Measurements from ENCODE around the gene EIPR1.

Gene EIPR1

DNA sequence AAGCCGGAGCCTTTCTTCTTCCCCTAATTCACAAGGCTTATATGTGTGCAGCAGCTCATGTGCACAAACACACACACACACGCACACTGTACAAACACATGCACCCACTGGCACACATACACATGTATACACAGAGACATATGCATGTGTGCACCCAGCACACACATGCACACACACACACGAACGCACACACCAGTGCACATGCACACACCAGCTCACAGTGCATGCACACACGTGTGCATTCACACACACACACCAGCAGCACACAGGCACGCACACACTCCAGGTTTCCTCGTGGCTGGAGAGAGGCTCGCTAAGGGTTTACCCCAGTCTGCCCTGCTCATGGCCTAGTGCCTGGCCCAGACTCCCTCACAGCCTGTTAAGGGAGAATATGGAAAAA, 234.0 kb downstream of the EIPR1 start:
- Mint-ChIP-seq H3K9me3 (no peaks in the 10 kb centered on the region), H3K4me1 (no peaks in the 10 kb centered on the region), H3K4me3 (no peak overlapping the region), H3K27ac (no peak overlapping the region), H3K36me3 (no peaks in the 10 kb centered on the region), H3K27me3 (no peaks in the 10 kb centered on the region)
- DNase-seq (ENCODE audit: low spot score in 2 of 2) (no peak), ATAC-seq (ENCODE audit: low read depth) (no peak)

DNA sequence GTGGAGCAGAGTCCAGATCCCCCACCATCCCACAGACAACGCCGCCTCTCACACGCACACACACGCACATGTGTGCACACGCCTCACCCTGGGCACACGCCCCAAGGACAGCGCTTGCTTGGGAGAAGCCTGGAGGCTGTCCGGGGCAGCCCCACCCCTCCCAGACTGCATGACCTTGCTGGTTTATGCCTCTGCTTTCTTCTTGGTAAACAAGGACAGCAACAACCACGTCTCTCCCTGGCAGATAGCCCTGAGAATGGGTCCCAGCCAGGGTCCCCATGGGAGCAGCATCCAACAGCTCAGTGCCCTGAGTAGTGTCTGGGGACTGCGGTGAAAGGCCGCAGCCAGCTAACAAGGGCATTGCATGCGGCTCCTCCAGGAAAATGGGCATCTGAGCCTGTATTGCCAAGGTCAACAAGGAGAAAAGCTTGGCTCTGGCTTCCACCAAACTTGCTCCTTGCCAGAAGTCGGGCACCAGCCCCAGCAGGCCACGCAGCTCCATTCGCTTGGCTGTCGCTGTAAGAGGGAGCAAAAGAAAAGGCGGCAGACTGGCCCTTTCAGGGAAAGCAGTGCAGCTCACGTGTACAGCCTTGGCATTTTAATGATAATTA, 234.6 kb downstream of the EIPR1 start:
- no peaks in the 10 kb centered on the region for H3K9me3 Mint-ChIP-seq
- H3K36me3 Mint-ChIP-seq = no peaks in the 10 kb centered on the region
- H3K4me3 Mint-ChIP-seq = no peak overlapping the region
- ATAC-seq (ENCODE audit: low read depth) (no peak), DNase-seq (ENCODE audit: low spot score in 2 of 2) (no peak)
- H3K27me3 Mint-ChIP-seq = no peaks in the 10 kb centered on the region
- no peaks in the 10 kb centered on the region for H3K4me1 Mint-ChIP-seq
- H3K27ac Mint-ChIP-seq = no peak overlapping the region

DNA sequence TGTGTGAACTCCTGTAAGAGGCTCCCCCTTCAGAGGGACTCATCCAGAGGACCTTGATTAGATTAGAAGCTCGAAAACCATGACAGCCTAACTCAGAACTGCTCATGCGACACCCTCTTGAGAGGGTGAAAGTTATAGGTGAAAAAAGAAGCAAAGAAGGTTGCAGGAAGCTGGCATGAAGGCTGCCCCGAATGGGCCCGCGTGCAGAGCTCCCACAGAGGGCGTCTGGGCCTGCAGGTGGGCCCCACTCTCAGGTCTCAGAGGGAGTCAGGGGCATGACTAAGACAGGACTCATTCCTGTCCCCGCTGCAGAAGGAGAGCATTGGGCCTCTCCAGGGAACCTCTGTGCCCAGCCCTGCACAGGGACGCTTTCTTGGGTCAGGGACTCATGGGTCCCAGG, 235.4 kb downstream of the EIPR1 start:
- Mint-ChIP-seq H3K36me3 (no peaks in the 10 kb centered on the region), H3K27ac (no peak overlapping the region), H3K27me3 (no peaks in the 10 kb centered on the region), H3K4me1 (no peaks in the 10 kb centered on the region), H3K4me3 (no peak overlapping the region), H3K9me3 (no peaks in the 10 kb centered on the region)
- ATAC-seq (ENCODE audit: low read depth) (no peak), DNase-seq (ENCODE audit: low spot score in 2 of 2) (no peak)

DNA sequence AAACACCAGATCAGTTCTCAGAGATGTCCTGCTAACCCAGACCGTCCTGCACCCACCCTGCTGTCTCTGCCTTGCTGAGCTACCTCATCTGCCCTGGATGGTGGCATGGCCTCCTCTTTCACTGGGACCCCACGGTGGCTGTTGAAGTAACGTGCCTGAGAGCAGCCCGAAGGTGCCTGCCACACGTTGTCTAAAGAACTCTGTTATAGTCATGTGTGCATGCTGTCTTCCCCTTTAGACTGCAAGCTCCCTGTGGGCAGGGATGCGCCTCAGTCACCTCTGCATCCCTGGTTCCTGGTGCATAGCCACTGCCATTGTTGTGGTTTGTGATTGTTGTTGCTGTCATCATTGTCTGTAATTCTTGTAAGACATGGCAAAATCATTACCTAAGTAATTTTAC, 235.9 kb downstream of the EIPR1 start:
- no peak overlapping the region for H3K4me3 Mint-ChIP-seq
- ATAC-seq (ENCODE audit: low read depth) (no peak), DNase-seq (ENCODE audit: low spot score in 2 of 2) (no peak)
- H3K27me3 Mint-ChIP-seq = no peaks in the 10 kb centered on the region
- H3K4me1 Mint-ChIP-seq = no peaks in the 10 kb centered on the region
- H3K36me3 Mint-ChIP-seq = no peaks in the 10 kb centered on the region
- H3K27ac Mint-ChIP-seq = no peak overlapping the region
- no peaks in the 10 kb centered on the region for H3K9me3 Mint-ChIP-seq

DNA sequence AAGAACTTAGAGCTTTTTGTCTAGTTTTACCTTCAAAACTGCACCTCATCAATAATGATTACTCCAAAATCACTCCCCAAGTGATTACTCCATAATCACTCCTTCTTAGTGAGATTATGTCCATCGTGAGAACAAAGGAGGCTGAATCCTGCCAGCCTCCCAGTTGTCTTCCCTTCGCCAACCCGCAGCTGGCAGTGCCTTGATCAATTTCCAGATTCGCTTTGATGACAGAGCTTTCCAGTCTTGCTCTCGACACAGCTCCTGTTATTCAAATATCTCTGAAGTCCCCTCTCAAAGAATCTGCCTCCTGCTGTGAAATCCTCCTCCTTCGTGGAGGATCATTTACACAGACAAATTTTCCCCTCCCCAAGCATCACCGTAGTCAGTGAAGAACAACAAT, 237.7 kb downstream of the EIPR1 start:
- H3K27me3 Mint-ChIP-seq = no peaks in the 10 kb centered on the region
- no peak overlapping the region for H3K27ac Mint-ChIP-seq
- peaks cover 2% of the 10 kb centered on the region for H3K9me3 Mint-ChIP-seq
- H3K4me3 Mint-ChIP-seq = no peak overlapping the region
- H3K4me1 Mint-ChIP-seq = no peaks in the 10 kb centered on the region
- ATAC-seq (ENCODE audit: low read depth) (no peak), DNase-seq (ENCODE audit: low spot score in 2 of 2) (no peak)
- peaks cover 3% of the 10 kb centered on the region for H3K36me3 Mint-ChIP-seq

Data from memory B cell (primary cell).